Activated CD4-positive, alpha-beta T cell treated with anti-CD3 and anti-CD28 coated beads, Interleukin-2, amount 10 ng/mL, durations not matched to agents 7 days and 5 days (primary cell): ENCODE results near the gene DIO3. TPM values are rescaled to one million over a fixed set of nuclear protein-coding genes. Genes with fewer than 3 reads are reported as not detected.

ENCODE experiments used
- CTCF ChIA-PET: fragments of 350-600 bp; sonication (Branson Sonifier 250); formaldehyde crosslinking; loops from one replicate; lab custom pipeline; 2021; ENCODE audit warnings: antibody characterized with exemption; lab: Charles Lee
- POLR2A ChIA-PET: fragments of 350-600 bp; sonication (Branson Sonifier 250); formaldehyde crosslinking; loops from one replicate; lab custom pipeline; 2021; ENCODE audit warnings: antibody characterized with exemption; lab: Charles Lee
- DNase-seq: peaks from one replicate; pipeline ENCODE4 v3.0.0-alpha.2; 2020
- H3K27ac Mint-ChIP-seq: one replicate; pipeline ENCODE4 v1.8.0; 2021; ENCODE audit warnings: mild to moderate bottlenecking, moderate library complexity, mixed read lengths
- H3K27me3 Mint-ChIP-seq: one replicate; pipeline ENCODE4 v1.8.0; 2021; ENCODE audit warnings: mixed read lengths
- H3K36me3 Mint-ChIP-seq: one replicate; pipeline ENCODE4 v1.8.0; 2021; ENCODE audit warnings: low read depth, mixed read lengths
- H3K4me1 Mint-ChIP-seq: one replicate; pipeline ENCODE4 v1.8.0; 2021; ENCODE audit warnings: mixed read lengths
- H3K4me3 Mint-ChIP-seq: one replicate; pipeline ENCODE4 v1.8.0; 2021; ENCODE audit warnings: mild to moderate bottlenecking, moderate library complexity, mixed read lengths
- H3K9me3 Mint-ChIP-seq: one replicate; pipeline ENCODE4 v1.8.0; 2021; ENCODE audit warnings: mixed read lengths
- total RNA-seq, 2 experiments: library from RNA; stranded (reverse); gene quantifications; one replicate each; pipeline ENCODE4 v1.2.3, GENCODE V29; 2021

The DIO3 gene
- total RNA-seq, 2 experiments from 2014 or later: not detected

DNA sequence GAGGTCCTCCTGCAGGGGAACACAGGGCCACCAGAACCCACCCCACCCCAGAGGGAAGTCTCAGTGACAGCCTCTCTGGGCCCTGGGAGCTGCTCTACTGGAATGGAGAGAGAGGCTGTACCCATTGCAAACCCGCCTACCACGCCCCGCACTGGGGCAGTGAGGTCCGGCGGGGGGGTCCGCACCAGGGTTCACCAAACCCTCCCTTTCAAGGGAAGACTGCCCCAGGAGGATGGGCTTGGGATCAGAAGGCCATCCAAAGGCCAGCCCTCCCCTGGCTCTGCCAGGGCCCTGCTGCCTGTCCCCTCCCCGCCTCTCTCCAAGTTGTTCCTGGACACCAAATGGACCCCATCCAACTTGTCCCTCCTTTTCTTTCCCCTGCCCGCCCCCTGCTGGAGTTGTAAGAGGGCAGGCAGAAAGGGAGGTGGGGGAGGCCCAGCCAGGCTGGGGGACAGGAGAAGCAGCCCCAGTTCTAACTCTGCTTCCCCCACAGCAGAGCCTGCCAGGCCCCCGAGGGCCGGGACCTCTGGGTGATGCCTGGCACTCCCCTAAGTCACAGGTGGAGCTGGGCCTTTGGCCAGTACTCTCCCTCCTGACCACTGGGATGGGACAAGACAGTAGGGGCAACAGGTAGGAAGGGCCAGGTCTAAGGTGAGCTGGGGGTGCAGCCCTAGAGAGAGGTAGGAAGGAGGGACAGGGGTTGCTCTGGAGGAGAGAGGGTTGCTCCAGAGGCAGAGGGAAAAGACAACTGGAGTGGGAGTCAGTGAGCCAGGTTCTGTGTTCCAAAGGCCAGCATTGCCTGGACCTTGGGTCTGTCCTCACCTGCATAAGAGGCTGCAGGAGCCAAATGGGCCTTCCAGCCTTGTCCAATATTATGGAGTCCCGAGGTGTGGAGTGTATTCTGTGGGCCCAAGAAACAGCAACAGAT, 3.2 kb upstream of the DIO3 start:
- Mint-ChIP-seq H3K4me1 (peaks cover 2% of the 10 kb centered on the region), H3K27me3 (peaks cover 36% of the 10 kb centered on the region), H3K36me3 (peaks cover 7% of the 10 kb centered on the region), H3K9me3 (peaks cover 3% of the 10 kb centered on the region), H3K4me3 (no peak overlapping the region), H3K27ac (peak overlapping the region; percentile 9)
- no peak for DNase-seq
- CTCF ChIA-PET: no interaction called here
- POLR2A ChIA-PET: no interaction called here

DNA sequence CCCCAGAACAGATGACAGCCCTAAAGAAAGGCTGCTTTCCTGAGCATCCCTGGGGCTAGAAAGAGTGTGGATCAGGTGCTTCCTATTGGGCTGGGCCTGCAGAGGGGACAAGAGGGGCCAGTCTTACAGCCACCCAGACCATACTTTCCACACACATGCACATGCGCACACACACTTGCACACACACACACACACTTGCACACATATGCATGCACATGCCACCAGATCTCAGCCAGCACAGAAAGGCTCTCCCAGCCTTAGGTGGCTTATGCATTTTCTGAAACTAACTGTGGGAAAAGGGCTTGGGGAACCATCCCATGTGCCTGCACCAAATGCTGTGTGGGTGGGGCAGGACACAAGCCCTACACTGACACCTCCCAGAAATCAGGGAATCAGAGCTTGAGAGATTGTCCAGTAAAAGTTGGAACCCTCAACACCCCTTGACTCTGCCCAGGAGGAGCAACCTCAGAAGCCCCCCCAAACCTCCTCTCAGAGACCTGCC, 2.5 kb upstream of the DIO3 start:
- H3K4me1 Mint-ChIP-seq: peaks cover 2% of the 10 kb centered on the region
- POLR2A ChIA-PET: no interaction called here

DNA sequence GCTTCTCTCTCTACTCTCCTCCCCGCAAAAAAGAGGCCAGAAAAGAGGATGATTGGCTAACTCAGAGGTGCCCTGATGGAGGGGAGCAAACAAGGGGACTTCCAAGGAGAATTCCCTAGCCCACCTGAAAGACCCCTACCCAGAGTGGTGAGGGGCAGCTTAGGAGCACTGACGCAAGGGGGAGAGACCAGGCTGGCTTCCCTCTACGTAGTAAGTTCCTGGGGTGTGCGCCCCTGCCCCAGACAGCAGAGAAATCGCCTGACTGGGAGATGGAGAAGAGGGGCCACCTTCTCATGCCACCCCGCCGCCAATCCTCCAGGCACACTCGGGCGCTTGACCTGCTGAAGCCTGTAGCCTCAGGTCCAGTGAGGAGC, 2.1 kb upstream of the DIO3 start:
- ChIA-PET CTCF (interaction anchor here (0.6 kb wide), 1 partner anchor 9 kb away, joined by 3 read pairs; no protein-coding TSS in a partner anchor), POLR2A (no interaction called here)
- no peak overlapping the region for H3K4me3 Mint-ChIP-seq
- H3K36me3 Mint-ChIP-seq: peaks cover 7% of the 10 kb centered on the region
- no peak for DNase-seq
- peaks cover 46% of the 10 kb centered on the region for H3K27me3 Mint-ChIP-seq
- peaks cover 3% of the 10 kb centered on the region for H3K9me3 Mint-ChIP-seq
- H3K4me1 Mint-ChIP-seq: peaks cover 2% of the 10 kb centered on the region
- H3K27ac Mint-ChIP-seq: no peak overlapping the region

More for the DNA sequence above, 2.5 kb upstream of the DIO3 start:
- peaks cover 3% of the 10 kb centered on the region for H3K9me3 Mint-ChIP-seq
- CTCF ChIA-PET: no interaction called here
- peaks cover 7% of the 10 kb centered on the region for H3K36me3 Mint-ChIP-seq
- H3K27me3 Mint-ChIP-seq: peaks cover 42% of the 10 kb centered on the region
- DNase-seq: no peak
- no peak overlapping the region for H3K4me3 Mint-ChIP-seq
- H3K27ac Mint-ChIP-seq: peak overlapping the region; percentile 9

- Mint-ChIP-seq H3K36me3 (peaks cover 7% of the 10 kb centered on the region), H3K27me3 (peaks cover 50% of the 10 kb centered on the region), H3K4me1 (peaks cover 2% of the 10 kb centered on the region), H3K27ac (no peak overlapping the region), H3K9me3 (peaks cover 3% of the 10 kb centered on the region), H3K4me3 (no peak overlapping the region)
- ChIA-PET CTCF (interaction anchor here (0.6 kb wide), 2 partner anchors 9 to 53 kb away, joined by 3 read pairs; no protein-coding TSS in a partner anchor), POLR2A (no interaction called here)
- DNase-seq: no peak
Observed at GRCh38 chr14:101559624-101560533, 1.4 kb upstream of the DIO3 start.

DNA sequence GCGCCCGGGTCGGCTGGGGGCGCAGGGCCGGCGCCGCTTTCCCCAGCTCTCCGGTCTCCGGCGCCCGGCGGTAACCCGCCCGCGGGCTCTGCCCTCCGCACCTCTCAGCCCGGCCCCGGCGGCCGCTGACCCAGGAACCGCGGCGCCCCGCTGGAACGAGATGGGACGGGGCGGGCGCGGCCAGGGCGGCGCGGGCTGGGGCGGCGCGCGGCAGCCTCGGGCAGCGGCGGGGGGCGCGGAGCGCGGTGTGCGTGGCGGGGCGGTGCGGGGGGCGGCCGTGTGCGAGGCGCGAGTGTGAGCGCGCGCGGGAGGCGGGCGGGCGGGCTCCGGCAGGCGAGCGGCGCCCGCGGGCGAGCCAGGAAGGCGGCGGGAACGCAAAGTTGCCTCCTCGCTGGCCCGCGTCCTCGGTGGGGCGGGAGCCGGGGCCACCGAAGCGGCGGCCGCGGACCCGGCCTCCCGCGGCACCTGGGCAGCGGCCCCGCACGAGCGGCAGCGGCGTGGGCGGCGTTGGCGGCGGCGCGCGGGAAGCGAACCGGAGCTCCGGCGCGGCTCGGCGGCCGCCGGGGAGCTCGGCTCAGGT, 671 bp upstream of the DIO3 start:
- Mint-ChIP-seq H3K27me3 (peaks cover 57% of the 10 kb centered on the region), H3K9me3 (peaks cover 3% of the 10 kb centered on the region), H3K4me3 (no peak overlapping the region), H3K27ac (no peak overlapping the region), H3K4me1 (peaks cover 3% of the 10 kb centered on the region), H3K36me3 (peaks cover 7% of the 10 kb centered on the region)
- no peak for DNase-seq
- ChIA-PET CTCF (interaction anchor here (0.6 kb wide), 1 partner anchor 52 kb away, joined by 3 read pairs; no protein-coding TSS in a partner anchor), POLR2A (no interaction called here)

GRCh38 chr14:101561897-101562490, 699 bp downstream of the DIO3 start:
- Mint-ChIP-seq H3K36me3 (peaks cover 7% of the 10 kb centered on the region), H3K27me3 (peaks cover 70% of the 10 kb centered on the region), H3K27ac (no peak overlapping the region), H3K4me3 (peak overlapping the region; percentile 40), H3K4me1 (peaks cover 3% of the 10 kb centered on the region), H3K9me3 (peaks cover 3% of the 10 kb centered on the region)
- no peak for DNase-seq
- ChIA-PET CTCF (no interaction called here), POLR2A (no interaction called here)

DNA sequence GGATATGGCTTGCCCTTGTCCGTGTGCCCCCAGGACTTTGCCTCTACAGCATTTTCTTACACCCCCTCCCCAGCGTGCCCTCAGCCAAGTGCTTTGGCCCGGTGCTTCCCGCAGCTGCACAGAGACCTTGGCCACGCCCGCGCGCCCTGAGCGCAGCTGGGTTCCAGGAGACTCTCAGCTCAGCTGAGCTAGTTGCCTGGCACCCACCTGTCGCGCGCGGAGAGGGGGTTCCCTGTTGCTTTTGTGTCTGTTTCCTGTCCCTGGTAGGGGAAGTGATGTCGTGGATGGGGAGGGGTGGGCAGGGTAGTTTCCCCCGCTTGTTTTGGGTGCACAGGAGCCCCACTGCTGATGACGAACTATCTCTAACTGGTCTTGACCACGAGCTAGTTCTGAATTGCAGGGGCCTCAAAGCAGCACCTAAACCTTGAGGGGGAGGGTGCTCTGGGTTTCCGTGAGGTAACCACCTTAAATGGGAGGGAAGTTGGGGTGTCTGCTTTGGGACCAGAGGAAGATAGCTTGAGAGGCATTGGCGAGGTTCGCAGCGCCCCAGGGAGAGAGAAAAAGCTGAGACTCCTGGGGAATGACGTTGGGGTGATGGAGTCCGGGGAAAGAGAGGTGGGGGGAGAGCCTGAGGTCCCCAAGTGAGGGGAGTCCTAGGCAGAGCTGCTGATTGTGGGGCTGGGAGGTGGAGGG, 1.5 kb downstream of the DIO3 start:
- no peak overlapping the region for H3K4me3 Mint-ChIP-seq
- POLR2A ChIA-PET: no interaction called here
- peaks cover 7% of the 10 kb centered on the region for H3K36me3 Mint-ChIP-seq
- H3K9me3 Mint-ChIP-seq: peaks cover 3% of the 10 kb centered on the region
- H3K27ac Mint-ChIP-seq: peak overlapping the region; percentile 60
- no peak for DNase-seq
- CTCF ChIA-PET: no interaction called here
- H3K27me3 Mint-ChIP-seq: peaks cover 73% of the 10 kb centered on the region
- peaks cover 3% of the 10 kb centered on the region for H3K4me1 Mint-ChIP-seq

DNA sequence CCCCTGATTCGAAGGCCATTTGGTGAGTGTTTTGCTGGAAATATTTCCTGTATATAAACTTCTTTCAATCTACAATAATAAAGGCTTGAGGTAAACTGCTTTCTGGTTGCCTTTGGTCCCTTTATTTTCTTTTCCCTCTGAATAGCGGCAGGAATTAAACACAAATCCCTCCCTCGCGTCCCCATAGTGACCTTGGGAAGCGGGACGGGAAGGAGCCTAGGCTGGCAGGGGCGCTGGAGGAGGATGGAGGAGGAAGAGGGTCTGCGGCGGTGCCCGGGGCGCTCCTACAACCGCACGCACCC, 2.0 kb downstream of the DIO3 start:
- Mint-ChIP-seq H3K4me1 (peaks cover 3% of the 10 kb centered on the region), H3K27ac (no peak overlapping the region), H3K9me3 (peaks cover 3% of the 10 kb centered on the region), H3K4me3 (no peak overlapping the region), H3K27me3 (peaks cover 76% of the 10 kb centered on the region), H3K36me3 (peaks cover 7% of the 10 kb centered on the region)
- CTCF ChIA-PET: interaction anchor here (1.4 kb wide), 1 partner anchor 39 kb away, joined by 4 read pairs; no protein-coding TSS in a partner anchor
- POLR2A ChIA-PET: no interaction called here
- no peak for DNase-seq

GRCh38 chr14:101563654-101564443, 2.6 kb downstream of the DIO3 start:
- H3K4me1 Mint-ChIP-seq: peaks cover 3% of the 10 kb centered on the region
- CTCF ChIA-PET: interaction anchor here (1.4 kb wide), 1 partner anchor 39 kb away, joined by 4 read pairs; no protein-coding TSS in a partner anchor
- no peak overlapping the region for H3K4me3 Mint-ChIP-seq
- H3K27me3 Mint-ChIP-seq: peaks cover 71% of the 10 kb centered on the region
- peaks cover 7% of the 10 kb centered on the region for H3K36me3 Mint-ChIP-seq
- DNase-seq: no peak
- peaks cover 3% of the 10 kb centered on the region for H3K9me3 Mint-ChIP-seq
- POLR2A ChIA-PET: no interaction called here
- no peak overlapping the region for H3K27ac Mint-ChIP-seq

DNA sequence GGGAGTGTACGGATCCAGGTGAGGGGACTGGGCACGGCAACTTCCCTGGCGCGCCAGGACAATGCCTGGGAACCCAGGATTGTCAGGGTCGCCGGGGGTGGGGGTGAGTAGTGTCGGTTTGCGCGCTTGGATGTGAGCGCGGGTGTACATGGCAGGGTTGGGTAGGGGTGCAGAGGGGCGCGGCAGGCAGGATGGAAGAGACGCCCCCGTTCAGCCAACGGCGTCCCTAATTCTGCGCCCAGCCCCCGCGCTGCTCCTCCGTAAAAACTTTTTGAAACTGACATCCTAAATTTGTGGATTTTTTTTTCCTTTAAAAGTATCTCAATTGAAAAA, 3.1 kb downstream of the DIO3 start:
- Mint-ChIP-seq H3K27ac (no peak overlapping the region), H3K27me3 (peaks cover 69% of the 10 kb centered on the region), H3K4me1 (peaks cover 3% of the 10 kb centered on the region), H3K4me3 (no peak overlapping the region), H3K36me3 (peaks cover 7% of the 10 kb centered on the region), H3K9me3 (peaks cover 3% of the 10 kb centered on the region)
- ChIA-PET CTCF (interaction anchor here (1.4 kb wide), 1 partner anchor 38 kb away, joined by 4 read pairs; no protein-coding TSS in a partner anchor), POLR2A (no interaction called here)
- no peak for DNase-seq
